B cell (primary cell): Measurements from ENCODE around the gene MSH3.

Source experiments
- CTCF ChIP-seq: fragments of 200-600 bp; IDR thresholded peaks from one replicate; pipeline ENCODE4 v1.8.0; 2022; ENCODE audit warnings: antibody characterized with exemption, mild to moderate bottlenecking
- EZH2 ChIP-seq: IDR thresholded peaks from 2 replicates; pipeline ENCODE4 v1.6.1; 2012; ENCODE audit warnings: borderline replicate concordance, low read depth, mild to moderate bottlenecking, moderate library complexity, low read length; ENCODE audit not compliant: insufficient read depth, poor library complexity, severe bottlenecking

- TF ChIP-seq CTCF: no peak
- no peak for TF ChIP-seq EZH2
Measured at GRCh38 chr5:80706835-80707447, 52.5 kb downstream of the MSH3 start.
